ENCODE results near the gene ADGRG3.
"Not testable (repeated sequence)": the region's sequence is repeated elsewhere in the genome, so short reads cannot be mapped to it uniquely, and the experiment has no call there.

Gene ADGRG3

DNA sequence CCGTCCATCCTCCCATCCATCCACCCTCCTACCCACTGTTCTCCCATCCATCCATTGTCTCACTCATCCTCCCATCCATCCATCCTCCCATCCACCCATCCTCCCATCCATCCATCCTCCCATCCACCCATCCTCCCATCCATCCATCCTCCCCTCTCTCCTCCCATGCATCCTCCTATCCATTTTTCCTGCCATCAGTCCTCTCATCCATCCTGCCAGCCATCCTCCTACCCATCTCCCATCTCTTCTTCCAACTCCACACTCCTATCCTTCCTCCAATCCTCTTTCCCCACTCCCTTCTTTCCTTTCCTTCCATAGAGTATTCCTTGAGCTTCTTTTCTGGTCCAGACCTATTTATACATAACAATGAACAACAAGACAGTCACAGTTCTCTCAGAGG lies 38.6 kb downstream of the ADGRG3 start:
- Histone ChIP-seq H3K4me3 (no peak overlapping the region), H3K27ac (no peak overlapping the region)
- DNase-seq (ENCODE audit: low spot score) = peak; percentile 2
- TF ChIP-seq, protein P1, sequence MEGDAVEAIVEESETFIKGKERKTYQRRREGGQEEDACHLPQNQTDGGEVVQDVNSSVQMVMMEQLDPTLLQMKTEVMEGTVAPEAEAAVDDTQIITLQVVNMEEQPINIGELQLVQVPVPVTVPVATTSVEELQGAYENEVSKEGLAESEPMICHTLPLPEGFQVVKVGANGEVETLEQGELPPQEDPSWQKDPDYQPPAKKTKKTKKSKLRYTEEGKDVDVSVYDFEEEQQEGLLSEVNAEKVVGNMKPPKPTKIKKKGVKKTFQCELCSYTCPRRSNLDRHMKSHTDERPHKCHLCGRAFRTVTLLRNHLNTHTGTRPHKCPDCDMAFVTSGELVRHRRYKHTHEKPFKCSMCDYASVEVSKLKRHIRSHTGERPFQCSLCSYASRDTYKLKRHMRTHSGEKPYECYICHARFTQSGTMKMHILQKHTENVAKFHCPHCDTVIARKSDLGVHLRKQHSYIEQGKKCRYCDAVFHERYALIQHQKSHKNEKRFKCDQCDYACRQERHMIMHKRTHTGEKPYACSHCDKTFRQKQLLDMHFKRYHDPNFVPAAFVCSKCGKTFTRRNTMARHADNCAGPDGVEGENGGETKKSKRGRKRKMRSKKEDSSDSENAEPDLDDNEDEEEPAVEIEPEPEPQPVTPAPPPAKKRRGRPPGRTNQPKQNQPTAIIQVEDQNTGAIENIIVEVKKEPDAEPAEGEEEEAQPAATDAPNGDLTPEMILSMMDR (IDR thresholded peaks at IDR 0.05) = no peak

GRCh38 chr16:57707331-57707730 lies 39.2 kb downstream of the ADGRG3 start:
- Histone ChIP-seq H3K27ac (no peak overlapping the region), H3K4me3 (no peak overlapping the region)
- DNase-seq (ENCODE audit: low spot score) = peak; percentile 52
- TF ChIP-seq, protein P1 (IDR thresholded peaks at IDR 0.05) = no peak

DNA sequence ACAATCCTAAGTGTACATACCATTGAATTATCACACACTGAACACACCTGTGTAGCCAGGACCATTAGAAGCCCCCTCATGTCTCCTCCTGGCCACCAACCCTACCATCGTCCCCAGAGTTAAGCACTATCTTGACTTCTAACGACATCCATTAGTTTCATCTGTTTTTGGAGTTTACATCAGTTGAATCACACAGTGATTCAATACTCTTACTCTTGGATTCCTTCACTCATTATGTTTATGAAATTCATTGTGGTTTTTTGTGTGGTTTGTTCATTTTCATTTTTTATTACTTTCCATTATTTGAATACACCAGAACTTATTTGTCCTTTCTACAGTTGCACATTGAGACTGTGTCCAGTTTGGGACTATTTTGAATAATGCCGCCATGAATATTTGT lies 40.1 kb downstream of the ADGRG3 start:
- Histone ChIP-seq H3K27ac (no peak overlapping the region), H3K4me3 (no peak overlapping the region)
- DNase-seq (ENCODE audit: low spot score) = no peak
- TF ChIP-seq, protein P1 (IDR thresholded peaks at IDR 0.05) = no peak

DNA sequence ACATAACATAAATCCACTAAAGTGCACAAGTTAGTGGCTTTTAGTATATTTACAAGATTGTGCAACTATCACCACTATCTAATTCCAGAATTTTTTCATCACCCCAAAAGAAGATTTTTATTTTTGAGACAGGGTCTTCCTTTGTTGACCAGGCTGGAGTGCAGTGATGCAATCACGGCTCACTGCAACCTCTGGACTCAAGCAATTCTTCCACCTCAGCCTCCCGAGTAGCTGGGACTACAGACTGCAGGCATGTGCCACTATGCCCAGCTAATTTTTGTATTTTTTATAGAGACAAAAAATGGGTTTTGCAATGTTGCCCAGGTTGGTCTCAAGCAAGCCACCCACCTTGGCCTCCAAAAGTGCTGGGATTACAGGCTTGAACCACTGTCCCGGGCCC lies 41.6 kb downstream of the ADGRG3 start:
- H3K27ac ChIP-seq = no peak overlapping the region
- TF ChIP-seq, protein P1 (IDR thresholded peaks at IDR 0.05) = no peak

DNA sequence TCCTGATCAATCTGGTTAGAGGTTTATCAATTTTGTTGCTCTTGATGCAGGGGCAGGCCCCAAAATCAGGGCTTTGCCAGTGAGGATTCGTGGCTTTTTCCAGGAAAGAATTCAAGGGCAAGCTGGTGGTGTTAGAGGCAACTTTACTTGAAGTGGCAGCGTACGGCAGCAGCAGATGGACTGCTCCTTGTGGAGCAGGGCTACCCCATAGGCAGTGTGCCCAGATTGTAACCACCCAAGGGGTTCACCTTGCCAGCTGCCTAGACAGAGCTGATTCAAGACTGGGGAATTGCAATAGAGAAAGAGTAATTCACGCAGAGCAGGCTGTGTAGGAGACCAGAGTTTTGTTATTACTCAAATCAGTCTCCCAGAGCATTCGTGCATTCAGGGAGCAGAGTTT lies 43.2 kb downstream of the ADGRG3 start:
- H3K27ac ChIP-seq = no peak overlapping the region
- TF ChIP-seq, protein P1 (IDR thresholded peaks at IDR 0.05) = no peak
- no peak overlapping the region for H3K4me3 ChIP-seq
- DNase-seq (ENCODE audit: low spot score) = peak; percentile 54

More for the DNA sequence above, 41.6 kb downstream of the ADGRG3 start:
- DNase-seq (ENCODE audit: low spot score) = peak; percentile 11
- H3K4me3 ChIP-seq = no peak overlapping the region

GRCh38 chr16:57711993-57712392 lies 43.9 kb downstream of the ADGRG3 start:
- H3K27ac ChIP-seq = no peak overlapping the region
- TF ChIP-seq, protein P1 (IDR thresholded peaks at IDR 0.05) = no peak
- no peak overlapping the region for H3K4me3 ChIP-seq
- peak; percentile 16 for DNase-seq (ENCODE audit: low spot score)

DNA sequence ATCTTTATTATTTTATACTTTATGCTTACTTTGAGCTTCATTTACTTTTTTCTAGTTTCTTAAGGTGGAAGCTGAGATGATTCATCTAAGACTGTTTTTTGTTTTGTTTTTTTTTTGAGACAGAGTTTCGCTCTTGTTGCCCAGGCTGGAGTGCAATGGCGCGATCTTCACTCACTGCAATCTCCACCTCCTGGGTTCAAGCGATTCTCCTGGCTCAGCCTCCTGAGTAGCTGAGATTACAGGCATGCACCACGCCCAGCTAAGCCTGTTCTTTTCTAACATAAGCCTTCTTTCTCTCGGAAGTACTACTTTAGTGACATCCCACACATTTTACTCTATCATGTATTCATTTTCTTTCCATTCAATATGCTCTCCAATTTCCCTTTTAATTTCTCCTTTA lies 44.5 kb downstream of the ADGRG3 start:
- not testable (repeated sequence) for H3K27ac ChIP-seq; DNase-seq (ENCODE audit: low spot score); H3K4me3 ChIP-seq

GRCh38 chr16:57713596-57713995 lies 45.5 kb downstream of the ADGRG3 start:
- TF ChIP-seq, protein P1 (IDR thresholded peaks at IDR 0.05) = no peak
- Histone ChIP-seq H3K27ac (no peak overlapping the region), H3K4me3 (no peak overlapping the region)
- DNase-seq (ENCODE audit: low spot score) = peak; percentile 59

All from coronary artery (tissue), 2 donors.